Activated CD4-positive, alpha-beta T cell treated with anti-CD3 and anti-CD28 coated beads, Interleukin-2, amount 50 U/mL, for 24 hours (primary cell): Measurements from ENCODE around the gene SLC12A5.

ENCODE experiments used
- DNase-seq, 2 donors: peaks; one replicate each; pipeline ENCODE4 v3.0.0-alpha.2; 2020; ENCODE audit warnings: low read depth in 1 of 2, low spot score in 1 of 2

SLC12A5 gene

GRCh38 chr20:46025376-46025783, 3.6 kb upstream of the SLC12A5 start:
- no peak for DNase-seq

- DNase-seq = no peak
These were observed 1.7 kb upstream of the SLC12A5 start for GRCh38 chr20:46027245-46027853.

GRCh38 chr20:46028110-46028509, 905 bp upstream of the SLC12A5 start:
- DNase-seq = no peak

- no peak for DNase-seq
These were observed 1.4 kb downstream of the SLC12A5 start for GRCh38 chr20:46030284-46031013.

- no peak for DNase-seq
These were observed 2.1 kb downstream of the SLC12A5 start for GRCh38 chr20:46031014-46031569.

GRCh38 chr20:46031701-46032254, 2.8 kb downstream of the SLC12A5 start:
- DNase-seq = no peak

- no peak for DNase-seq
These were observed 5.0 kb downstream of the SLC12A5 start for GRCh38 chr20:46034039-46034438.

GRCh38 chr20:46035253-46035652, 6.2 kb downstream of the SLC12A5 start:
- no peak for DNase-seq

- no peak for DNase-seq
These were observed 6.7 kb downstream of the SLC12A5 start for GRCh38 chr20:46035713-46036112.

GRCh38 chr20:46036370-46036769, 7.4 kb downstream of the SLC12A5 start:
- DNase-seq = no peak

GRCh38 chr20:46037036-46037435, 8.0 kb downstream of the SLC12A5 start:
- no peak for DNase-seq

GRCh38 chr20:46040902-46041535, 12.0 kb downstream of the SLC12A5 start:
- no peak for DNase-seq

GRCh38 chr20:46043556-46043955, 14.5 kb downstream of the SLC12A5 start:
- DNase-seq = no peak

GRCh38 chr20:46044896-46045295, 15.9 kb downstream of the SLC12A5 start:
- no peak for DNase-seq

GRCh38 chr20:46046588-46047310, 17.7 kb downstream of the SLC12A5 start:
- DNase-seq = no peak

- DNase-seq = no peak
These were observed 18.8 kb downstream of the SLC12A5 start for GRCh38 chr20:46047821-46048220.

GRCh38 chr20:46049190-46049589, 20.2 kb downstream of the SLC12A5 start:
- DNase-seq = no peak

- no peak for DNase-seq
These were observed 20.8 kb downstream of the SLC12A5 start for GRCh38 chr20:46049815-46050214.

GRCh38 chr20:46050444-46050843, 21.4 kb downstream of the SLC12A5 start:
- no peak for DNase-seq

- DNase-seq = no peak
These were observed 21.9 kb downstream of the SLC12A5 start for GRCh38 chr20:46050885-46051284.
